ENCODE data around the gene IREB2.

The IREB2 gene

GRCh38 chr15:78444255-78444654 is 6.2 kb downstream of the IREB2 start:
- Histone ChIP-seq H3K4me1 (ENCODE audit: insufficient read depth, poor library complexity, severe bottlenecking) (peaks cover 23% of the 10 kb centered on the region), H3K27ac (ENCODE audit: poor library complexity, severe bottlenecking) (no peak overlapping the region), H3K9me3 (ENCODE audit: severe bottlenecking) (no peaks in the 10 kb centered on the region), H3K36me3 (ENCODE audit: low read depth) (peaks cover 92% of the 10 kb centered on the region), H3K27me3 (ENCODE audit: insufficient read depth, poor library complexity, severe bottlenecking) (no peaks in the 10 kb centered on the region), H3K4me3 (ENCODE audit: severe bottlenecking) (no peak overlapping the region)
- DNase-seq (ENCODE audit: low spot score) = no peak
- no peak for TF ChIP-seq CTCF (IDR thresholded peaks at IDR 0.05; ENCODE audit: poor library complexity, severe bottlenecking)
- ATAC-seq (ENCODE audit: low read depth) = no peak

- H3K36me3 ChIP-seq (ENCODE audit: low read depth) = peaks cover 85% of the 10 kb centered on the region
- ATAC-seq (ENCODE audit: low read depth) = no peak
Measured at GRCh38 chr15:78445875-78446274, 7.9 kb downstream of the IREB2 start.

GRCh38 chr15:78446551-78446950 is 8.5 kb downstream of the IREB2 start:
- DNase-seq (ENCODE audit: low spot score) (no peak), ATAC-seq (ENCODE audit: low read depth) (no peak)
- Histone ChIP-seq H3K4me3 (ENCODE audit: severe bottlenecking) (no peak overlapping the region), H3K27me3 (ENCODE audit: insufficient read depth, poor library complexity, severe bottlenecking) (no peaks in the 10 kb centered on the region), H3K36me3 (ENCODE audit: low read depth) (peaks cover 82% of the 10 kb centered on the region), H3K9me3 (ENCODE audit: severe bottlenecking) (no peaks in the 10 kb centered on the region), H3K27ac (ENCODE audit: poor library complexity, severe bottlenecking) (no peak overlapping the region), H3K4me1 (ENCODE audit: insufficient read depth, poor library complexity, severe bottlenecking) (peaks cover 7% of the 10 kb centered on the region)
- TF ChIP-seq CTCF (IDR thresholded peaks at IDR 0.05; ENCODE audit: poor library complexity, severe bottlenecking) = no peak

More at GRCh38 chr15:78445875-78446274, 7.9 kb downstream of the IREB2 start:
- no peak for TF ChIP-seq CTCF (IDR thresholded peaks at IDR 0.05; ENCODE audit: poor library complexity, severe bottlenecking)
- Histone ChIP-seq H3K9me3 (ENCODE audit: severe bottlenecking) (no peaks in the 10 kb centered on the region), H3K27ac (ENCODE audit: poor library complexity, severe bottlenecking) (no peak overlapping the region), H3K4me1 (ENCODE audit: insufficient read depth, poor library complexity, severe bottlenecking) (peaks cover 13% of the 10 kb centered on the region), H3K27me3 (ENCODE audit: insufficient read depth, poor library complexity, severe bottlenecking) (no peaks in the 10 kb centered on the region), H3K4me3 (ENCODE audit: severe bottlenecking) (no peak overlapping the region)
- no peak for DNase-seq (ENCODE audit: low spot score)

- Histone ChIP-seq H3K36me3 (ENCODE audit: low read depth) (peaks cover 61% of the 10 kb centered on the region), H3K4me1 (ENCODE audit: insufficient read depth, poor library complexity, severe bottlenecking) (no peaks in the 10 kb centered on the region), H3K9me3 (ENCODE audit: severe bottlenecking) (no peaks in the 10 kb centered on the region), H3K27me3 (ENCODE audit: insufficient read depth, poor library complexity, severe bottlenecking) (no peaks in the 10 kb centered on the region), H3K4me3 (ENCODE audit: severe bottlenecking) (no peak overlapping the region), H3K27ac (ENCODE audit: poor library complexity, severe bottlenecking) (no peak overlapping the region)
- ATAC-seq (ENCODE audit: low read depth) (0 out of 3 replicates have a peak, but pooled peaks have one; percentile 17), DNase-seq (ENCODE audit: low spot score) (no peak)
- no peak for TF ChIP-seq CTCF (IDR thresholded peaks at IDR 0.05; ENCODE audit: poor library complexity, severe bottlenecking)
Measured at GRCh38 chr15:78448441-78449219, 10.6 kb downstream of the IREB2 start.
